Smooth muscle cell (in vitro differentiated cells): ENCODE measurements around the gene BANF1. TPM values are rescaled to one million over a fixed set of nuclear protein-coding genes. Genes with fewer than 3 reads are reported as not detected.

ENCODE experiments used
- DNase-seq: peaks from one replicate; lab custom pipeline; 2025; ENCODE audit not compliant: unreplicated experiment; lab: John Stamatoyannopoulos, UW
- H2AFZ ChIP-seq: fragments of 200-600 bp; sonication (generic); 2 replicates; pipeline ENCODE4 v1.6.0; 2016; ENCODE audit warnings: antibody characterized with exemption, low read depth, mild to moderate bottlenecking
- H3F3A ChIP-seq: fragments of 200-600 bp; sonication (generic); 2 replicates; pipeline ENCODE4 v1.6.0; 2017; ENCODE audit warnings: antibody characterized with exemption, low read depth
- H3K27ac ChIP-seq: fragments of 200-600 bp; sonication (generic); 2 replicates; pipeline ENCODE4 v1.5.1; 2016; ENCODE audit warnings: low read depth, mild to moderate bottlenecking
- H3K27me3 ChIP-seq: fragments of 200-600 bp; sonication (generic); 2 replicates; pipeline ENCODE4 v1.6.1; 2016; ENCODE audit warnings: low read depth, mild to moderate bottlenecking
- H3K36me3 ChIP-seq: fragments of 200-600 bp; sonication (generic); 2 replicates; pipeline ENCODE4 v1.5.1; 2016; ENCODE audit warnings: low read depth
- H3K4me1 ChIP-seq: fragments of 200-600 bp; sonication (generic); 2 replicates; pipeline ENCODE4 v1.5.1; 2016; ENCODE audit warnings: low read depth
- H3K4me2 ChIP-seq: fragments of 200-600 bp; sonication (generic); 2 replicates; pipeline ENCODE4 v1.6.0; 2016; ENCODE audit warnings: mild to moderate bottlenecking
- H3K4me3 ChIP-seq: fragments of 200-600 bp; sonication (generic); 2 replicates; pipeline ENCODE4 v1.5.1; 2016; ENCODE audit warnings: mild to moderate bottlenecking
- H3K79me2 ChIP-seq: fragments of 200-600 bp; sonication (generic); 2 replicates; pipeline ENCODE4 v1.6.0; 2016; ENCODE audit warnings: low read depth, mild to moderate bottlenecking
- H3K9ac ChIP-seq: fragments of 200-600 bp; sonication (generic); 2 replicates; pipeline ENCODE4 v1.6.0; 2016; ENCODE audit warnings: low read depth
- H3K9me3 ChIP-seq: fragments of 200-600 bp; sonication (generic); replicated peaks from 2 replicates; pipeline ENCODE4 v1.5.1; 2016; ENCODE audit warnings: low read depth
- H4K20me1 ChIP-seq: fragments of 200-600 bp; sonication (generic); 2 replicates; pipeline ENCODE4 v1.6.0; 2016; ENCODE audit warnings: low read depth
- WGBS: methylation state at CpG from one replicate; pipeline ENCODE4 v1.1.7; 2016; ENCODE audit warnings: low lambda C conversion rate; 5-methylcytosine and 5-hydroxymethylcytosine counted together
- polyA plus RNA-seq: library from polyadenylated mRNA; unstranded; fragments of >200 nt; fragmentation: Nextera tagmentation; extraction: Ambion mirVana; gene quantifications from 2 replicates; pipeline ENCODE4 v1.2.1, GENCODE V29; 2016
- total RNA-seq: library from RNA; depleted of rRNA; stranded (reverse); fragments of >200 nt; gene quantifications from 2 replicates; pipeline ENCODE4 v1.2.3, GENCODE V29; 2014
- TF ChIP-seq, protein P1 (sequence below): fragments of 200-600 bp; sonication (generic); IDR thresholded peaks from 2 replicates; pipeline ENCODE4 v1.5.1; 2017; ENCODE audit warnings: borderline replicate concordance, mild to moderate bottlenecking, antibody characterized with exemption; ENCODE audit not compliant: insufficient read depth, poor library complexity, severe bottlenecking

Gene BANF1
- total and polyA plus RNA-seq, 2 experiments from 2014 or later, result 61.7 to 269 TPM

DNA sequence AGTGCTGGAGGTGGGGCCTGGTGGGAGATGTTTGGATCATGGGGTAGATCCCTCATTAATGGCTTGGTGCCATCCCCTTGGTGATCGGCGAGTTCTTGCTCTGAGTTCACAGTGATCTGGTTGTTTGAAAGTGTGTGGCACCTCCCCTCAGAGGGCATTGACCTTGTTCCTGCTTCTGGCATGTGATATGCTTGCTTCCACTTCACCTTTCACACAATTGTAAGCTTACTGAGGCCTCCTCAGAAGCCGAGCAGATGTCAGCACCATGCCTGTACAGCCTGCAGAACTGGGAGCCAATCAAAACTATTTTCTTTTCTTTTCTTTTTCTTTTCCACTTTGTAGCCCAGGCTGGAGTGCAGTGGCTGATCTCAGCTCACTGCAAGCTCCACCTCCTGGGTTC, 35.0 kb downstream of the BANF1 start:
- H4K20me1 ChIP-seq, result no peaks in the 10 kb centered on the region
- no peaks in the 10 kb centered on the region for H3K9me3 ChIP-seq
- 96% methylated on average over 3 of the region's 3 CpGs for whole genome bisulfite sequencing
- H3K9ac ChIP-seq, result no peak overlapping the region
- no peaks in the 10 kb centered on the region for H3K36me3 ChIP-seq
- H3K27me3 ChIP-seq, result no peaks in the 10 kb centered on the region
- DNase-seq, result no peak
- H3K4me2 ChIP-seq, result no peak overlapping the region
- no peak overlapping the region for H3K4me3 ChIP-seq
- H3K79me2 ChIP-seq, result no peaks in the 10 kb centered on the region
- H3K4me1 ChIP-seq, result no peaks in the 10 kb centered on the region
- no peaks in the 10 kb centered on the region for H3F3A ChIP-seq
- TF ChIP-seq, protein P1, sequence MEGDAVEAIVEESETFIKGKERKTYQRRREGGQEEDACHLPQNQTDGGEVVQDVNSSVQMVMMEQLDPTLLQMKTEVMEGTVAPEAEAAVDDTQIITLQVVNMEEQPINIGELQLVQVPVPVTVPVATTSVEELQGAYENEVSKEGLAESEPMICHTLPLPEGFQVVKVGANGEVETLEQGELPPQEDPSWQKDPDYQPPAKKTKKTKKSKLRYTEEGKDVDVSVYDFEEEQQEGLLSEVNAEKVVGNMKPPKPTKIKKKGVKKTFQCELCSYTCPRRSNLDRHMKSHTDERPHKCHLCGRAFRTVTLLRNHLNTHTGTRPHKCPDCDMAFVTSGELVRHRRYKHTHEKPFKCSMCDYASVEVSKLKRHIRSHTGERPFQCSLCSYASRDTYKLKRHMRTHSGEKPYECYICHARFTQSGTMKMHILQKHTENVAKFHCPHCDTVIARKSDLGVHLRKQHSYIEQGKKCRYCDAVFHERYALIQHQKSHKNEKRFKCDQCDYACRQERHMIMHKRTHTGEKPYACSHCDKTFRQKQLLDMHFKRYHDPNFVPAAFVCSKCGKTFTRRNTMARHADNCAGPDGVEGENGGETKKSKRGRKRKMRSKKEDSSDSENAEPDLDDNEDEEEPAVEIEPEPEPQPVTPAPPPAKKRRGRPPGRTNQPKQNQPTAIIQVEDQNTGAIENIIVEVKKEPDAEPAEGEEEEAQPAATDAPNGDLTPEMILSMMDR, result no peak
- no peak overlapping the region for H2AFZ ChIP-seq
- no peak overlapping the region for H3K27ac ChIP-seq

DNA sequence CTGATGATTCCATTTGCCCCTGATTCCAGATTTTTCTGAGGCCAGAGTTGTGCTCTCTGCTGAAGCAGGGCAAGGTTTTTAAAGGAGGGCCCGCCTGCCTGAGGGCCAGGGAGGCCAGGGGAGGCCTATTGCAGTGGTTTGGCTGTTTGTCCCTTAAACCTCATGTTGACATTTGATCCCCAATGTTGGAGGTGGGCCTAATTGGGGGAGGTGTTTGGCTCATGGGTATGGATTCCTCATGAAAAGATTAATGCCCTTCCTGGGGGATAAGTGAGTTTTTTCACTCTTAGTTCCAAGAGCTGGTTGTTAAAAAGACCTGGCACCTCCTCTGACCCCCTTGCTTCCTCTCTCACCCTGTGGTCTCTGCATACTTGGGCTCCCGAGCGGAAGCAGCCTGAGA, 37.5 kb downstream of the BANF1 start:
- Histone ChIP-seq H3K27ac (no peak overlapping the region), H3K4me3 (no peak overlapping the region), H3K36me3 (no peaks in the 10 kb centered on the region), H3K79me2 (no peaks in the 10 kb centered on the region), H3K9me3 (no peaks in the 10 kb centered on the region), H3F3A (no peaks in the 10 kb centered on the region), H3K9ac (no peak overlapping the region), H2AFZ (no peak overlapping the region), H4K20me1 (no peaks in the 10 kb centered on the region), H3K4me2 (no peak overlapping the region), H3K27me3 (no peaks in the 10 kb centered on the region), H3K4me1 (no peaks in the 10 kb centered on the region)
- WGBS, result 89% methylated on average over 3 of the region's 3 CpGs
- DNase-seq, result no peak
- TF ChIP-seq, protein P1, result no peak

DNA sequence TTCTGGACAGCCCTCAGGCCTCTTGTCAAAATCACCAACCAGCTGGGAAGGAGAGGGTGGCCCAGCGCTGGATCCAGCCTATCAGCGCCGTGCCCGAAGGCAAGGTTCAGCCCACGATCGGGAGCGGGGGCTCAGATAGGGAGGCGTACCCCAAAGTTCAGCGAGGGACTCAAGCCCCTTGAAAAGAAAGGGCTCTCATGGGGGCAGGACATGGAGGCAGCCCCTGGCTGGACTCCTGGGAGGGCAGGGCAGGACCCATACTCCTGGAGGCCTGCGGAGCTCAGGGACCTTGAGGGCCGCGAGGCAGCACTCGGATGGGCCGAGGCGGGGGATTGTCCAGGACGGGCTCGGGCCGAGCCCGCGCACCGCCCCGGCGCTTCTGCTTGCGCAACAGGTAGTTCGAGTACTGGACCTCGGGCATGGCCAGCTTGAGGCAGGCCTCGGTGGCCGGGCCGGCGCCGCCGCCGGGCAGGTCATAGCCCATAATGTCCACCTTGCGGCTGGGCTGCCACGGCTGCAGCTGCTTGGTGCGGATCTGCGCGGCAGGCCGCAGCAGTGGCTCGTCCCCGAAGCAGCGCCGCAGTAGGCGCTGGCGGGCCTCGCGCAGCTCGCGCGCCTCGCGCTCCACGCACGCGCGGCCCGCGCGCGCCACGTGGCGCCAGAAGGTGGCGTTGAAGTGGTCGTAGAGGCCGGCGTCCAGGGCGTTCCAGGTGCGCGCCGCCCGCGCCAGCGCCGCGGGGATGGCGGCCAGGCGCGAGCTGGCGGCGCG, 40.1 kb downstream of the BANF1 start:
- WGBS, result 96% methylated on average over 78 of the region's 81 CpGs

More for the DNA sequence above, 40.1 kb downstream of the BANF1 start:
- H4K20me1 ChIP-seq, result no peaks in the 10 kb centered on the region
- no peaks in the 10 kb centered on the region for H3K4me1 ChIP-seq
- no peak overlapping the region for H2AFZ ChIP-seq
- TF ChIP-seq, protein P1, result no peak
- H3K79me2 ChIP-seq, result no peaks in the 10 kb centered on the region
- no peak overlapping the region for H3K4me2 ChIP-seq
- no peak for DNase-seq
- no peaks in the 10 kb centered on the region for H3K36me3 ChIP-seq
- no peaks in the 10 kb centered on the region for H3K27me3 ChIP-seq
- no peak overlapping the region for H3K4me3 ChIP-seq
- no peak overlapping the region for H3K27ac ChIP-seq
- no peak overlapping the region for H3K9ac ChIP-seq
- H3K9me3 ChIP-seq, result no peaks in the 10 kb centered on the region
- H3F3A ChIP-seq, result no peaks in the 10 kb centered on the region
